ENCODE results near the gene C1QL4.

- TF ChIP-seq, protein P1, sequence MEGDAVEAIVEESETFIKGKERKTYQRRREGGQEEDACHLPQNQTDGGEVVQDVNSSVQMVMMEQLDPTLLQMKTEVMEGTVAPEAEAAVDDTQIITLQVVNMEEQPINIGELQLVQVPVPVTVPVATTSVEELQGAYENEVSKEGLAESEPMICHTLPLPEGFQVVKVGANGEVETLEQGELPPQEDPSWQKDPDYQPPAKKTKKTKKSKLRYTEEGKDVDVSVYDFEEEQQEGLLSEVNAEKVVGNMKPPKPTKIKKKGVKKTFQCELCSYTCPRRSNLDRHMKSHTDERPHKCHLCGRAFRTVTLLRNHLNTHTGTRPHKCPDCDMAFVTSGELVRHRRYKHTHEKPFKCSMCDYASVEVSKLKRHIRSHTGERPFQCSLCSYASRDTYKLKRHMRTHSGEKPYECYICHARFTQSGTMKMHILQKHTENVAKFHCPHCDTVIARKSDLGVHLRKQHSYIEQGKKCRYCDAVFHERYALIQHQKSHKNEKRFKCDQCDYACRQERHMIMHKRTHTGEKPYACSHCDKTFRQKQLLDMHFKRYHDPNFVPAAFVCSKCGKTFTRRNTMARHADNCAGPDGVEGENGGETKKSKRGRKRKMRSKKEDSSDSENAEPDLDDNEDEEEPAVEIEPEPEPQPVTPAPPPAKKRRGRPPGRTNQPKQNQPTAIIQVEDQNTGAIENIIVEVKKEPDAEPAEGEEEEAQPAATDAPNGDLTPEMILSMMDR (IDR thresholded peaks at IDR 0.05) = no peak
- TF ChIP-seq POLR2A (IDR thresholded peaks at IDR 0.05) = no peak
Observed at GRCh38 chr12:49283541-49284429, 53.2 kb downstream of the C1QL4 start.

Measured in esophagus squamous epithelium (tissue), 4 donors.